Gastrocnemius medialis (tissue), 4 donors: ENCODE data around the gene NUMB.

Experiments
- POLR2A ChIP-seq, 2 donors: fragments of 450-650 bp; IDR thresholded peaks; one replicate each; pipeline ENCODE4 v1.6.1; 2017; ENCODE audit warnings: antibody characterized with exemption in 2 of 2, mild to moderate bottlenecking in 2 of 2, moderate library complexity in 2 of 2
- TF ChIP-seq, protein P1 (sequence below), 5 experiments: fragments of 450-650 bp in 3 of 5; fragments of 200-600 bp in 2 of 5; sonication (generic) in 2 of 5; IDR thresholded peaks in 4 of 5; conservative IDR thresholded peaks in 1 of 5; 1 replicate in 4 of 5; 2 replicates in 1 of 5; pipeline ENCODE4 v1.5.1; 2016 to 2019; ENCODE audit warnings: antibody characterized with exemption in 5 of 5, mild to moderate bottlenecking in 3 of 5, moderate library complexity in 3 of 5

DNA sequence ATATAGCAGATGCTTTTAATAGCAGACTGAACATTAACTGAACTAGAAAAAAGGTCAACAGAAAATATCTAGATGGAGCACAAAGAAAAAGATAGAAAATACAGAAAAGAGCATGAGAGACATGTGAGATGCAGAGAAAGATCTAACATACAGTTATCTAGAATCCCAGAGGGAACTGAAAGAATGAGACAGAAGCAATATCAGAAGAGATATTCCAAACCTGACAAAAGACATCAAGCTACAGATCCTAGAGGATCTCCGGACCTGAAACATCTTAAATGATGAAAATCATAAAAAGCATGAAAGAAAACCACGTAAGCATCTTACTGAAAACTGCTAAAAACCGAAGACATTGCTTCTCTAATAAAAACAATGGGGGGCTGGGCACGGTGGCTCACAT, 75.0 kb downstream of the NUMB start:
- TF ChIP-seq, protein P1, sequence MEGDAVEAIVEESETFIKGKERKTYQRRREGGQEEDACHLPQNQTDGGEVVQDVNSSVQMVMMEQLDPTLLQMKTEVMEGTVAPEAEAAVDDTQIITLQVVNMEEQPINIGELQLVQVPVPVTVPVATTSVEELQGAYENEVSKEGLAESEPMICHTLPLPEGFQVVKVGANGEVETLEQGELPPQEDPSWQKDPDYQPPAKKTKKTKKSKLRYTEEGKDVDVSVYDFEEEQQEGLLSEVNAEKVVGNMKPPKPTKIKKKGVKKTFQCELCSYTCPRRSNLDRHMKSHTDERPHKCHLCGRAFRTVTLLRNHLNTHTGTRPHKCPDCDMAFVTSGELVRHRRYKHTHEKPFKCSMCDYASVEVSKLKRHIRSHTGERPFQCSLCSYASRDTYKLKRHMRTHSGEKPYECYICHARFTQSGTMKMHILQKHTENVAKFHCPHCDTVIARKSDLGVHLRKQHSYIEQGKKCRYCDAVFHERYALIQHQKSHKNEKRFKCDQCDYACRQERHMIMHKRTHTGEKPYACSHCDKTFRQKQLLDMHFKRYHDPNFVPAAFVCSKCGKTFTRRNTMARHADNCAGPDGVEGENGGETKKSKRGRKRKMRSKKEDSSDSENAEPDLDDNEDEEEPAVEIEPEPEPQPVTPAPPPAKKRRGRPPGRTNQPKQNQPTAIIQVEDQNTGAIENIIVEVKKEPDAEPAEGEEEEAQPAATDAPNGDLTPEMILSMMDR (IDR thresholded peaks at IDR 0.05 in 4 of 5, conservative IDR thresholded peaks at IDR 0.05 in 1 of 5), result no peak
- TF ChIP-seq POLR2A (IDR thresholded peaks at IDR 0.05), result no peak
